Astrocyte (in vitro differentiated cells and primary cell): ENCODE measurements around the gene PRSS57.

ENCODE experiments used
- CTCF ChIP-seq: IDR thresholded peaks from 2 replicates; pipeline ENCODE4 v1.5.1; 2011; ENCODE audit warnings: low read depth, mild to moderate bottlenecking, inconsistent platforms, low read length, moderate library complexity; ENCODE audit not compliant: insufficient read depth
- EZH2 ChIP-seq: IDR thresholded peaks from 2 replicates; pipeline ENCODE4 v1.6.1; 2012; ENCODE audit warnings: mild to moderate bottlenecking, low read length, inconsistent platforms; ENCODE audit not compliant: insufficient read depth

DNA sequence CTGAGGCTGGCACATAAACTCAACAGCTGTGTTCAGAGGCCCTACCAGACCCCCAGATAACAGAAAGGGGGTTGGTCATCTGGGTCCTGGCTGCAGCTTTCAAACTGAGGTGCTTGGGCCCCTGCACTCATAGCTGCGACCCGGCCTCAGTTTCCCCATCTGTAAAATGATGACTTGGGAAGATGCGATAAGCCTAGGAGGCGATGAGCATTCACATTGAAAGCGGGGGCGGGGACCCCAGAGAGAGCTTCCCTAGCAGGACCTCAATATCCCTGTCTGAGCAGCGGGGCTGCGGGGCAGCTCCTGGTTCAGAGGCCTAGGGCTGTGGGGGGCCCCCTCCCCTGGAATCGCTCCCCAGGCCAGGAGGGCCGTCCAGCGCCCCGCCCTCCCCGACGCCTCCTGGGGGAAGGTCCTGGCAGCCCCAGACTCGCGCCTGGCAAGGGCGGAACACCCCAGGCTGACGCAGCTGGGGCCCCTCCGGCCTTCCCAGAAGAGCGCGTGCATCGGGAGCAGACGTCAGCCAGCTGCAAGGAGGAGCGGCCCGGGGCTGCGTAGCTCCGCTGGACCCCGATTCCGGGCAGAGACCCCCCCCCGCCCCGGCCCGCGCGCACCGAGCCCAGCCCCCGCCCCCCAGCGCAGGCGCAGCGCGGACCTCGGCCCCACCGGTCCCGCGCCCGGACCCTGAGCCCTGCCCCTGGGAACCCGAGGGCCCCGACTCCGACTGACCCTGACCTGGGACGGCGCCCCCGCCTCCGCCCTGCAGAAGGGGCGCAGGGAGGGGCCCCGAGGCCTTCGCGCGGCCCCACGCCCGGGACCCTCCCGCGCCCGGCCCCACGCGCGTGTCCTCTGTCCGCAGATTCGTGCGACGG, 15.6 kb downstream of the PRSS57 start:
- TF ChIP-seq CTCF (no peak), EZH2 (no peak)
